B cell (primary cell): Measurements from ENCODE around the gene TNKS1BP1.

Experiments used
- EZH2 ChIP-seq: IDR thresholded peaks from 2 replicates; pipeline ENCODE4 v1.6.1; 2012; ENCODE audit warnings: borderline replicate concordance, low read depth, mild to moderate bottlenecking, moderate library complexity, low read length; ENCODE audit not compliant: insufficient read depth, poor library complexity, severe bottlenecking
- TF ChIP-seq, protein P1 (sequence below): fragments of 200-600 bp; IDR thresholded peaks from one replicate; pipeline ENCODE4 v1.8.0; 2022; ENCODE audit warnings: antibody characterized with exemption, mild to moderate bottlenecking

DNA sequence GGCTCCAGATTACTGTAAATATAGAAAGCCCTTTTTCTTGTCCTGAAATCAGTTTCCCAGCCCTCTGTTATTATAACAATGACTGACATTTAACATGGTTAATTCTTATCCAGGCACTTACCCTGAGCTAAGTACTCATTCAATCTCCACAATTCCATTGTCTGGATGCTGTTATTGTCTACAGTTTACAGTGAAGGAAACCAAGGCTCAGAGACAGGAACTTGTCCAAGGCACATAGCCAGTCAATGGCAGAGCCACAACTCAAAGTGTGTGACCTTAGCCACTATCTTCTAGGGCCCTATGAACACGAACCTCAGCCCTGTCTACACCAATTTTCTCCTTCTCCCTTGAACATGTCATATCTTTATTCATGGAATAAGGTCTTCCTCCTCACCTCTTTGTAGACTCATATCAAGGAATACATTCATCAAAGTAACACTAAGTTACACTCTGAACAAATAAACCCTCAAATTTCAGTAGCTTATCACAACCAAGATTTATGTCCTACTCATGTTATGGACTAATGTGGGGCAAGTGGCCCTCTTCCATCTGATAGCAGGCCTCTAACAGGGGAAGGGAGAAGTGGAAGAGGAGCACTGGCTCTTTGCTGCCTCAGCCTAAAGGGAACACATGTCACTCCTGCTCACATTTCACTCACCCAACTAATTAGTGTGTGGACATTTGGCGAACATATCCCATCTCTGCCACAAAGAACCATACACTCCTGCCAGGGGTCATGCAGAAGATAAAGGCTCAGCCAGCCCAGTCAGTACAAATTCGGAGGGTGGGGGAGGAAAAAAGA, 48.4 kb downstream of the TNKS1BP1 start:
- TF ChIP-seq, protein P1, sequence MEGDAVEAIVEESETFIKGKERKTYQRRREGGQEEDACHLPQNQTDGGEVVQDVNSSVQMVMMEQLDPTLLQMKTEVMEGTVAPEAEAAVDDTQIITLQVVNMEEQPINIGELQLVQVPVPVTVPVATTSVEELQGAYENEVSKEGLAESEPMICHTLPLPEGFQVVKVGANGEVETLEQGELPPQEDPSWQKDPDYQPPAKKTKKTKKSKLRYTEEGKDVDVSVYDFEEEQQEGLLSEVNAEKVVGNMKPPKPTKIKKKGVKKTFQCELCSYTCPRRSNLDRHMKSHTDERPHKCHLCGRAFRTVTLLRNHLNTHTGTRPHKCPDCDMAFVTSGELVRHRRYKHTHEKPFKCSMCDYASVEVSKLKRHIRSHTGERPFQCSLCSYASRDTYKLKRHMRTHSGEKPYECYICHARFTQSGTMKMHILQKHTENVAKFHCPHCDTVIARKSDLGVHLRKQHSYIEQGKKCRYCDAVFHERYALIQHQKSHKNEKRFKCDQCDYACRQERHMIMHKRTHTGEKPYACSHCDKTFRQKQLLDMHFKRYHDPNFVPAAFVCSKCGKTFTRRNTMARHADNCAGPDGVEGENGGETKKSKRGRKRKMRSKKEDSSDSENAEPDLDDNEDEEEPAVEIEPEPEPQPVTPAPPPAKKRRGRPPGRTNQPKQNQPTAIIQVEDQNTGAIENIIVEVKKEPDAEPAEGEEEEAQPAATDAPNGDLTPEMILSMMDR = no peak
- TF ChIP-seq EZH2 = no peak
